Osteoblast (primary cell): ENCODE measurements around the gene S100A5. TPM values are rescaled to one million over a fixed set of nuclear protein-coding genes. Genes with fewer than 3 reads are reported as not detected.

Experiments used
- DNase-seq: peaks from one replicate; pipeline ENCODE4 v3.0.0; 2011; ENCODE audit warnings: low spot score, mixed read lengths; ENCODE audit not compliant: insufficient read length; ENCODE audit errors: missing footprints
- H2AFZ ChIP-seq: 2 replicates; pipeline ENCODE4 v1.6.0; 2011; ENCODE audit warnings: mild to moderate bottlenecking, low read length
- H3K27ac ChIP-seq: 2 replicates; pipeline ENCODE4 v1.5.1; 2011; ENCODE audit warnings: mild to moderate bottlenecking, low read depth, low read length, moderate library complexity
- H3K27me3 ChIP-seq: 2 replicates; pipeline ENCODE4 v1.6.0; 2012; ENCODE audit warnings: mild to moderate bottlenecking, control low read depth, inconsistent platforms, low read length, moderate library complexity; ENCODE audit not compliant: insufficient read depth
- H3K36me3 ChIP-seq: 2 replicates; pipeline ENCODE4 v1.5.1; 2011; ENCODE audit warnings: mild to moderate bottlenecking, low read length, control low read depth, moderate library complexity; ENCODE audit not compliant: insufficient read depth
- H3K4me1 ChIP-seq: 2 replicates; pipeline ENCODE4 v1.5.1; 2011; ENCODE audit warnings: mild to moderate bottlenecking, low read length, control low read depth, moderate library complexity; ENCODE audit not compliant: insufficient read depth
- H3K4me2 ChIP-seq: 2 replicates; pipeline ENCODE4 v1.6.0; 2011; ENCODE audit warnings: mild to moderate bottlenecking, low read length; ENCODE audit not compliant: insufficient read depth
- H3K4me3 ChIP-seq: fragments of 200-600 bp; sonication (generic); 3 replicates; pipeline ENCODE4 v1.5.1; 2012; ENCODE audit warnings: mild to moderate bottlenecking, low read length, inconsistent platforms; ENCODE audit not compliant: insufficient read depth
- H3K79me2 ChIP-seq: 2 replicates; pipeline ENCODE4 v1.6.0; 2012; ENCODE audit warnings: mild to moderate bottlenecking, low read length, control low read depth, inconsistent platforms; ENCODE audit not compliant: insufficient read depth
- H3K9me3 ChIP-seq: 2 replicates; pipeline ENCODE4 v1.5.1; 2011; ENCODE audit warnings: low read depth, low read length, control low read depth
- H4K20me1 ChIP-seq: 2 replicates; pipeline ENCODE4 v1.6.0; 2012; ENCODE audit warnings: mild to moderate bottlenecking, low read length, control low read depth; ENCODE audit not compliant: insufficient read depth
- CTCF ChIP-seq: IDR thresholded peaks from 2 replicates; pipeline ENCODE4 v1.5.1; 2011; ENCODE audit warnings: mild to moderate bottlenecking, low read depth, low read length, moderate library complexity; ENCODE audit errors: extremely low read depth
- total RNA-seq: library from RNA; depleted of rRNA; stranded (reverse); fragments of >200 nt; gene quantifications from 2 replicates; pipeline ENCODE4 v1.2.3, GENCODE V29; 2012

S100A5 gene
- total RNA-seq, 1 donor: not detected

GRCh38 chr1:153550827-153551500 lies 10.2 kb upstream of the S100A5 start:
- Histone ChIP-seq H4K20me1 (no peaks in the 10 kb centered on the region), H3K4me1 (peaks cover 26% of the 10 kb centered on the region), H3K4me3 (no peak overlapping the region), H3K4me2 (no peak overlapping the region), H3K79me2 (no peaks in the 10 kb centered on the region), H2AFZ (no peak overlapping the region), H3K9me3 (no peaks in the 10 kb centered on the region), H3K27me3 (no peaks in the 10 kb centered on the region), H3K27ac (no peak overlapping the region), H3K36me3 (no peaks in the 10 kb centered on the region)
- no peak for DNase-seq
- TF ChIP-seq CTCF: no peak

DNA sequence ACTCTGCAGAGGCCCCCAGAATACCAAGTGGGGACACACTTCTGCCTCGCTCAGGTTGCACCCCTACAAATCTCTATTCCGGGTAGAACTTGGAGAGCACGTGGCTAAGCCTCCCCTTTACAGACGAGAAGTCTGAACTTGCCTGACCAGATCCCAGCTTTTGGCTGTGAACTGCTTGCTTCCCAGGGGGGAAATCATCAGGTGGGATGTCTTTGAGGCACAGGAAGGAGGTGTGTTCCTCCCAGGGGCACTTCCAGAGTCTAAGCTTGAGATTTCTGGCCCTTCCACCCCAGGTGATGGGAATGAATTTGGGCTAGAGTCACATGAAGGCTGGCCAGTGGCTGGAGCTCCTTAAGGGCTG lies 9.6 kb upstream of the S100A5 start:
- Histone ChIP-seq H4K20me1 (no peaks in the 10 kb centered on the region), H3K36me3 (no peaks in the 10 kb centered on the region), H3K4me1 (peaks cover 30% of the 10 kb centered on the region), H3K27me3 (no peaks in the 10 kb centered on the region), H3K27ac (no peak overlapping the region), H3K4me2 (no peak overlapping the region), H2AFZ (no peak overlapping the region), H3K4me3 (no peak overlapping the region), H3K79me2 (no peaks in the 10 kb centered on the region), H3K9me3 (no peaks in the 10 kb centered on the region)
- DNase-seq: no peak
- no peak for TF ChIP-seq CTCF

GRCh38 chr1:153549741-153550397 lies 9.1 kb upstream of the S100A5 start:
- Histone ChIP-seq H3K4me3 (no peak overlapping the region), H3K27ac (peak overlapping the region; percentile 80), H3K27me3 (no peaks in the 10 kb centered on the region), H4K20me1 (no peaks in the 10 kb centered on the region), H3K4me1 (peaks cover 35% of the 10 kb centered on the region), H3K9me3 (no peaks in the 10 kb centered on the region), H3K36me3 (no peaks in the 10 kb centered on the region), H2AFZ (no peak overlapping the region), H3K4me2 (peak overlapping the region; percentile 53), H3K79me2 (no peaks in the 10 kb centered on the region)
- TF ChIP-seq CTCF: no peak
- no peak for DNase-seq
